ENCODE measurements around the gene GJC1.

Gene GJC1

DNA sequence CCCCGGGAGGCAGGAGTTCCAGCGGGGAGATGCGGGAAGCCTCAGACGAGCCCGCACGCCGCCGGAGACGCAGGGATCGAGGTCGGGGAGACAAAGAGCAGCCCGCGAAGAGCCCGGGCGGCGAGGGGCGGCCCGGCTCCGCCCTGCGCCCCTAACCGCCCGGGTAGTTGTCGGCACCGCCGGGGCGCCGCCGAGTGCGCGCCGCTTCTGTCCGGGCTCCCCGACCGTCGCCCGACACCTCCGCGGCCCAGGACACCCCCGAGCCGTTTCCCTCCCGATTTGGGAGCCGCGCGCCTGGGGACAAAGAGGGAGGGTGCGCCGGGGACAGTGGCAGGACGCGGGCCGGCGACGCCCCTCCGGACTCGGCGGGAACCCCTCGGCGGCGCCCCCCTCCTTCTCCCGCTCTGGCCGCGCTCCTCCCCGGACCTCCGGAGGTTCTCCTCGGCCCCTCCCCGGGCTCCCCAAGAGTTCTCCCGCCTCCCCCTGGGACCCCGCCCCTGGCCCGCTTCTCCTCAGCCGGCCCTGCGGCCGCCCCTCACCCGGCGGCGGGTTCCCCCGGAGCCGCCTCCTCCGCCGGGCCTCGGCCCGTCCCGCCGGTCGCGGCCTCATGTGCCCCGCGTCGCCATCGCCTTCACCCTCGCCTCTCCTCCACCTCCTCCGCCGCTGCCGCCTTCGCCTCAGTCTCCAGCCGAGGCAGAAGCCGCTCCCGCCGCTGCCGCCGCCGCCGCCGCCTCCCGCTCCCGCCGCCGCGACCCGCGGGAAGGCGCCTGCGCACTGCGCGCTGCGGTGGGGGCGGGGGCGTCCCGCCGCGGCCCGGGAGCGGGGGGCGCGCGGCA, at the start of gene GJC1:
Gene GJC1, minus strand, starts transcription at position 765 of the 836 bp plus-strand sequence. CDS start 24,470 bp downstream, outside the sequence.
- DNase-seq, result peak; percentile 28 to 30

DNA sequence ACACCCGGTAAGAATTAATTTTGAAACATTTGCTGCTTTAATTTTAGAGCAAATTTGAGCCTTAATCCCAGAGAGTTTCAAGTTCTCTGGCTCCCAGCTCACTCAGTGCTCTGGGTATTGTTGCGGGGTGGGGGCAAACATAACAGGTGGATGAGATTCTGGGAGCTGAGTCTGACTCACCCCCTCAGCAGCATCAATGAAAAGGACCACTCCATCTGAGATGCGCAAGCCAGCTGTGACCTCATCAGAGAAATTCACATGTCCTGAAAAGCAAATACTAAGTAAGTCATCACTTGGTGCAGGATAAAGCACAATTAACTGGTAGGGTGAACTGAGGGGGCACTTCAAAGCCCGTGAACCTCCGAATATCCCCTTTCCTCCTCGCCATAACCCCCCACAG, 49.3 kb upstream of the GJC1 start:
- no peak for DNase-seq

DNA sequence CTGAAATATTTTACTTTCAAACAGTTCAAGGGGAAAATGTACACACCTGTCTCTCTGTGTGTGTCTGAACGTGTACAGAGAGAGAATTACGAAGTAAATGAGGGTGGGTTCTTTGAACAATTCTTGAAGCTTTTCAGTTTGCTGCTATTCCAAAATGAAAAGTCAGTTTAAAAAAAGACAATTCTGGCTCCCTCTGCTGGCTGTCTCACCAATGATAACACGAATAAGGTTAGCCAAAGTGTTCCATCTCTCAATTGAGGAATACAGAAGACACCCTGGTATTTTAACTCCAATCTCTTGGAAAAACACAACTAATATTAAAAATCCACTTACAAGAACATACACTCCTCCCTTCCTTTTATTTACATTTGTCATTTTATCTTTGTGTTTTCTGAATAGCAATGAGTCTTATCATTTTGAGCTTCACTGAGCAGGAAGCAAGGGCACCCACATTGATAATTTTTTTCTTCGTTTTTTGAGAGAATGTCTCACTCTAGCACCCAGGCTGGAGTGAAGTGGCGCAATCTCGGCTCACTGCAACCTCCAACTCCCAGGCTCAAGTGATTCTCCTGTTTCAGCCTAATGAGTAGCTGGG, 48.6 kb upstream of the GJC1 start:
- peak in 1 of 2 experiments; percentile 17 for DNase-seq

DNA sequence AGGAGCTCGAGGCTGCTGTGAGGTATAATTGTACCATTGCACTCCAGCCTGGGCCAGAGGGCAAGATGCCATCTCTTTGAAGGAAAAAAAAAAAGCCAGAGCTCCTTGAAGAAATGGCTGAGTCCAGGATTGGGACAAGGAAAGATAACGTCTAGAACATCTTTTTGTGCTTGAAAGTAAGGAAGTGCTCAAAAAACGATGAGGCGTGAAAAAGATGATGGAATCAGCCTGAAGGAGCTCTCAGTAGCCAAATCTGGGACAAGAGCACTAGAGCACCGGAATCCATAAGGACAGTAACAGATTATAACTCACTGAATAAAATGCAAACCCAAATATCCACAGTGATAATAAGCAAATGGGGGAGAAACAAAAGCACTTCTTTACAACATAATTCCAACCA, 47.0 kb upstream of the GJC1 start:
- no peak for DNase-seq

DNA sequence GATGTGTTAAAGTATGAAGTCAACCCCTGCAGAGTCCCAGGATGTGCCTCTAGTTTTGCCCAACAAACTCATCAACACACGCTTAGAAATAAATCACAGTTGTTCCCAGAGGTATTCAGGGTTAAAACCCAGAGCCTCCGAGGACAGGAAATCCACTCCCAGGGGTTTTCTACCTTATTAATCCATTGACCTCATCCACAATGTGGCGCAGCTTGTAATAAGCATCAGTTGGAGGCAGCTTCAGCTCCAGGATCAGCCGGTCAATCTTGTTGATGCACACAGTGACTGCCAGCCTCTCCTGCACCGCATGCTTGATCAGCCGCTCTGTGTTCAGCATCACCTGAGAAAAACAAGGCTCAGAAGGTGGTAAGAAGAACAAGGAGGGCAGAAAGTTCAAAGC, 45.7 kb upstream of the GJC1 start:
- no peak for DNase-seq

DNA sequence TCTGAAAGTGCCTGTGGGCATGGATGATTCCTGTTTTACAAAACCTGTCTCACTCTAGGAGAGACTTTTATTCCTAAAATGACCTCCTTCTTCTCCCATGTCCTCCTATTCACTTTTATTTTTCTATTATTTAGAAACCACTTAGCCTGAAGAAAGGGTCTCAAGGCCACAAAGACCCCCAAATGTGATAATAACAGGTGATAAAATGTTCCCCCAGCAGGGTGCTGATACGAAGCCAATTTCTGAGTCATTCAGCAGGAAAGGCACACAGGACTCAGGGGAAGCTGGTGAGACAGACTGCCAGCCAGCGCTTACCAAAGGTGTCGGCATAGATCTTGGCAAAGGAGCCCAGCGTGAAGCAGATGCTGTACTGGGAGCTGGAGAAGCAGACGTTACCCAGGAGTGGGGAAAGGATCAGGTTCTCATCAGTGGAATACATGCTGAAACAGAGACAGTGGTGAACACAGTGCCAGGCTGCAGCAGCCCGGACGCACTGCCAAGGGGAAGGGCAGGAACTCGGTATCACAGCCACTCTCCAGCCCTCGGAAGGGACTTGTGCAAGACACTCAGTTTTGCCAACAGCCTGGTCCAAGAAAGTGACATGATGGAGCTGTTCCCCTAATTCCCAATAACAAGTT, 42.2 kb upstream of the GJC1 start:
- DNase-seq, result no peak

DNA sequence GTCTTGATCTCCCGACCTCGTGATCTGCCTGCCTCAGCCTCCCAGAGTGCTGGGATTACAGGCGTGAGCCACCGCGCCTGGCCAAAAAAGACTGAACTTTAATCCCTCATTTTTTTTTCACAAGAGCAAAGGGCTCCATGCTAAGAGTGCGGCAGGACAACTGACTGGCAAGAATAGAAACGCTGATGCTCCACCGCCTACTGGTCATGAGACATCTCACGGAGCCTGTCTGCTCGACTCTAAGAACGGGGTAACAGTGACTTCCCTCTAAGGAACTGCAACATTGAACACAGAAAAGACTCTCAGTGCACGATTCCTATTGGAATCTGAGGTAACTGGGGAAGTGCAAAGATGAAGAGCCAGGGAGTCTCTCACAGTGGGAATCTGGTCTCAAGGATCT, 41.5 kb upstream of the GJC1 start:
- no peak for DNase-seq

DNA sequence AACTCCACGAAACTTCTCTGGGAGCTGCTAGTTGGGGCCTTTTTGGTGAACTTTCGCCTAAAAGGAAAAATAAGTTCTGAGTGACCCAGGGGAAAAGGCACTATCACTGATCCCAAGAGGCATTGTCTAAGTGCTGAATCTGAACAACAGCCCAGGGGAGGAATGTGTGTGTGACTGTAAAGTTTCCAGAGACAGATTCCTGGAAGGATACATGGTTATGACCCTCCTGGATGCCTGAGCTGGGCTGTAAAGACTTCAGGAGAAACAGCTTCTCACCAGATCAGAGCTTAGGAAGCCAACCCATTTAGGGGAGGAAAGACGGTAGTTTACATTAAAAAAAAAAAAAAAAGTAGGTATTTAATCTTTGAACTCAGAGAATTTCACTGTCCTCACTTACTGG, 37.8 kb upstream of the GJC1 start:
- no peak for DNase-seq

DNA sequence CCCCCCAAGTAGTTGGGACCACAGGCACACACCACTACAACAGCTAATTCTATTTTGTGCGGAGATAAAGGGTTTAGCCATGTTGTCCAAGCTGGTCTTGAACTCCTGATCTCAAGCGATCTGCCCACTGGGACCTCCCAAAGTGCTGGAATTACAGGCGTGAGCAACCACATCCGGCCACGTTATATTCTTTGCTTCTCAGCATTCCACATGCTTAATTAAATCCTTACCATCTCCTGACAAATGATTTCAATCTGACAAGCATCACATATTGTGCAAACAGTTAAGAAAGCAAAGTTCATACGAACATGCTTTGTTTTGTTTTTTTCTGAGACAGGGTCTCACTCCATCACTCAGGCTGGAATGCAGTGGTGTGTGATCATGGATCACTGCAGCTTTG, 35.8 kb upstream of the GJC1 start:
- DNase-seq, result no peak

DNA sequence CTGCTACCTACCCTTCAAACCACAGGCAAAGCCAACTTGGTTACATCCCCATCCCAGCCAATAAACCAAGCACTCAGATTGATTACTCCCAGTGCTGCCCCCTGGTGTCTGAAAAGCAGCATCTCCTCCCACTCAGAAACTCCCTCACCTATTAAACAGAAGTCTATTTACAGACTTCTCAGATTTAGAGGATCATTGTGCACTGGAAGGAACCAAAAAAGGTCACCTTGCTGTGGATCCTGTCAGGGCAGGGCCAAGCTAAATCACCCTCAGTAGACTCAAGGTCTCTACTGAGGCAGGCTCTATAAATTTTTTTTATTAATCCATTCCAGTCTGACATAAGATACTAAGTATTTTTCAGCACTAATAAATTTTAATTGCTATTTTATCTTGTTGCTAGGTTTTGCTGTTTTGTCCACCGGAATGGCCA, 35.2 kb upstream of the GJC1 start:
- peak; percentile 59 to 72 for DNase-seq

DNA sequence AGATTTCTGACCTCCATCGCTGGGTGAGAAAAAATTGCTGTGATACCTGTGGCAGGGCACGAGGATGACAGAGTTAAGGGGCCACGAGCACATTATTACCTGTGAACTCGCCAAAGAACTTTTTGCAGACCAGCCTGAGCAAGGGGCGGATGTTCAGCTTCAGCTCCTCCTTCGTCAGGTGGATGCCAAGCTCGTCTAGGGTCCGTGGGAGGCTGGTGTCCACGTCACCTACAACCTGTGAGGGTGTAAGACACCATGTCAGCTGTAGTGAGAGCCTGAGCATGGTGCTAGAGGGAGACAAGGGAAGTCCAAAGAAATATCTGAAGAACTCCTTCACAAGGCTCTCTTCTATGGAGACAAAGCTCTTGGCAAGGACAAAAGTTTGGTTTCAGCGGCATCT, 34.7 kb upstream of the GJC1 start:
- no peak for DNase-seq

DNA sequence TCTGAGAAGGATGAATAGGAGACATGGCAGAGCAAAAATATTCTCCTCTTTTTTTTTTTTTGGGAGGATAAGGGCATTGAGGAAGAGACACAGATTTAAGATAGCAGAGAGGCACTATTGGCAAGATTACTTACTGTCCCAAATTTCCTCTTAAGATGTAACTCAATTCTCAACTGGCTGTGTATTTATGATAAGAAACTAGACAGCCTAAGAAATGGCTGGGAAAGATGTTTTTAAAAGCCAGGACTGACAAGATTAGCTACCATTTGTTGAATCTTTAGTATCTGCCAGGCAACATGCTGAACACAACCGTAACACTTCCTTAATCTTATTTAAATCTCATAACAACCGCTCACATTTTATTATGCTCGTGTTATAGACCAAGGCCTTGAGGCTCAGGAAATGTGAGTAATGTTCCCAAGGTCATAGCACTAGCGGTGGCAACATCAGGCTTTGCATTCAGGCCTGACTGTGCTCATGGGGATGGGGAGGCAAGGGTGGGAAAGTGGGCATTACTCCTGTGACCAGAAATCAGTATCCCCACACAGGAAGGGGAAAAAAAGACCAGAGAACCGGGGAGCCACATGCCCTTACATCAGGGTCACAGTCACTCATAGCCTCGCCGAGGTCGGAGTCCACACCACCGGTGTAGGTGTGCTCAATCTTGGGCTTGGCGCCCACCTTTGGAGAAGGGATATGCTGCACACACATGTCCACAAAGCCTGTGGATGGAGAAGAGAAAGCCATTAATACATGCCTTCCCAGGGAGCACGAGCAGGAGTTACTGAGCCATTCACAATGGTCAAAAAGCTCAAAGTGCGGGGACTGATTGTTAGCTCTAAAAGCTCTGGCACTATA, 33.2 kb upstream of the GJC1 start:
- no peak for DNase-seq

DNA sequence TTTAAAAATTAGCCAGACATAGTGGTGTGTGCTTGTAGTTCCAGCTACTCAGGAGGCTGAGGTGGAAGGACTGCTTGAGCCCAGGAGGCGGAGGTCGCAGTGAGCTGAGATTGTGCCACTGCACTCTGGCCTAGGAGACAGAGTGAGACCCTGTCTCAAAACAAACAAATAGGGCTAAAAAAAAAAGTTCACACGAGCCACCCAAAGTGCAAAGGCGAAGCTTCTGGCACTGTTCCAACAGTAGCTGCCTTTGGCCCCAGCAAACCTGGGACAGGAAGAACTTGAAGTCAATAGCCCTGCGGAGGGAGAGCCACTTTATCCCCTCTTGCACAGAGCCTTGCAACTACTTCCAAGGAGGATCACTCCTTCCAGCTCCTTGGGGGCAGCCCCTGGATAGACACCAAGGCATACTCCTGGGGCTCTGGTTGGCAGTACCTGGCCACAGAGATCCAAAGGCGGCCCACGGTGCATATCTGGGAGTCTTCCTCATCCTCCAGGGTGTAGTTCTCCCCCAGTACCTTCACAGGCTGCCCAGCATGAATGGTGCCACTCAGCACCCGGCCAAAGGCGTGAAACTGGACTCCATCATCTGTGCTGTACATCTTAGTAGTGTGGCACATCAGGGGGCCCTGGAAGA, 32.3 kb upstream of the GJC1 start:
- no peak for DNase-seq

DNA sequence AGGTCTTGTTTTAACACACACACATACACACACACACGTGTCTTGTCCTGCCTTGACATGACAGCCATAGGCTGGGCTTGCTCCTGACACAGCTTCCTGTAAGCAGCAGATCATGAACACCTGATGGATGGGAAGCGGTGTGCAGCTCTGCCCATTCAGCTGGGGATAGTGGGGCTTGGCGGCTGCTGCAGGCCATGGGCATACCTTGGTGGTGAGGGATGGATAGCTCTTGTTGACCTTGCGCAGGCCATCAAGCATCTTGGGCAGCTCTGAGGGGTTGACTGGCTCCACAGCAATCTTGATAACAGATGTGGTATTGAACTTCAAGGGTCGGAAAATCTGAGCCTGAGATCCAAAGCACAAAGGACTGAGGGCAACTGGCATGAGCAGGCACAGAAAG, 29.6 kb upstream of the GJC1 start:
- no peak for DNase-seq

DNA sequence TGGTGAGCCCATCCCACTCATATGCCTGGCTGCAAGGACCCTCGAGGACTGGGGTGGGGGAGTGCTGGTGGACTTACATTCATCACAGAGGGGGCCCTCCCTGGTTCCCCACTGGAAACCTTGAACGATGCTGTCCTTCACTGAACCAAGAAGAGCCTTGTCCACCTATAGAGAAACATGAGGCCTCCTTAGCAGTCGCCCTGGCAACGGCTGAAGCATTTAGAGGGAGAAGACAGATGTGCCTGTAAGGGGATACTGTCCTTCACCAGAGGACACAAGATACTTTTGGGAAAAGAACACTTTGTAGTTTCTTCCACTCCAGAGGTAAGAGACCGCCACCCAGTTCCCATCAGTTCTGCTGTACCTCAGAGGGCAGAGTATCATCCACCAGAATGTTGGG, 24.1 kb upstream of the GJC1 start:
- DNase-seq, result no peak

DNA sequence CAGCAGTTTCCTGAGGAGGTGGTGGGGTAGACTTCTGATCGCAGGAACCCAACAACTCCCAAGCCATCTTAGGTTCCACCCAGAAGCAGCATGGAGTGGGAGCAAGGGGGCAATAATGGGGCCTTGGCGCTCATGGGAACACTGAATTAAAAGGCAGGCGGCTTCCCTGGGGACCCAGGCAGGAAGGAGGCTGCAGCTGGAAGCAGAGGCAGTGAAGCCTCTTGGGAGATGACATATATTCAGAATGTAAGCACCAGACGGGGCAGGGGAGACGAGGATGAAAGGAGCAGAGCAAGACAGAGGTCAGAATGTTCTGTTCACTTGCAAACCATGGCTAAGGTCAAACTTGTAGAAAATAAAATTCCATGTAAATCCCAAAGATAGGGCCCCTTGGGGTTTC, 20.5 kb upstream of the GJC1 start:
- no peak for DNase-seq

DNA sequence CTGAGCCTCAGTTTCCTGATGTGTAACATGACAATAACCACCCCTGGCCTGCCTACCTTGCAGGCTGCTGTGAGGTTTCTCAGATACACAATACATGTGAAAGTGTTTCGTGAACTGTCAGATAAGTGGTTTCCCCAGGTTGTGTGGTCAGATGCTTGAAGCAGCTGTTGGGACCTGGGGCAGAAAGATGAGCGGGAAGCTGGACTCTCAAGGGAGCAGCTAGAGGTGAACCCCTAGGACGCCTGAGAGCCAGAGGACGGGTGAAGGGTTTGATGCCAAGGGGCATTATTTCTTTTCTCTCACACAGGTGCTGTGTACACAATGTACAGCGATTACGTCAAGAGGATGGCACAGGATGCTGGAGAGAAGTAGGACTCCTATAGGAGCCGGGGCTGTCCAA, 19.9 kb upstream of the GJC1 start:
- DNase-seq, result no peak

DNA sequence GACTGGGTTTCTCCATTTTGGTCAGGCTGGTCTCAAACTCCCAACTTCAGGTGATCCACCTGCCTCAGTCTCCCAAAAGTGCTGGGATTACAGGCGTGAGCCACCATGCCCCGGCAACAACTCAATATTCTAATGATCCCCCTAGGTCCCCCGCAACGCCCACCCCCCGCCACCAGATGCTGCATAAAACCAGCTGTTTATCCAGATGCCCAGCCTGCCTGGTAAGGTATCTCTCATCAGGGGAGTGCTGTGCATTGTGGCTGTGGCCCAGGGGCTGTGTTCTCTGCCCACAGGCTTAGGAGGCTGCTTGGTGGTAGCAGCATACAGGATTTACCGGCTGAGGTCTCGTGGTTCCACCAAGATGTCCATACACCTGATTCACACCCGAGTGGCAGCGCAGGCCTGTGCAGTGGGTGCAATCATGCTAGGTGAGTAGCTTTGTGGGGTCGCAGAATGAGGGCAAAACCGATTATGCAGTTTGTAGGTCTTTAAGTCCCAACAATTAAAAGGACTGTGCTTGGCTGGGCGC, 18.9 kb upstream of the GJC1 start:
- DNase-seq, result no peak

DNA sequence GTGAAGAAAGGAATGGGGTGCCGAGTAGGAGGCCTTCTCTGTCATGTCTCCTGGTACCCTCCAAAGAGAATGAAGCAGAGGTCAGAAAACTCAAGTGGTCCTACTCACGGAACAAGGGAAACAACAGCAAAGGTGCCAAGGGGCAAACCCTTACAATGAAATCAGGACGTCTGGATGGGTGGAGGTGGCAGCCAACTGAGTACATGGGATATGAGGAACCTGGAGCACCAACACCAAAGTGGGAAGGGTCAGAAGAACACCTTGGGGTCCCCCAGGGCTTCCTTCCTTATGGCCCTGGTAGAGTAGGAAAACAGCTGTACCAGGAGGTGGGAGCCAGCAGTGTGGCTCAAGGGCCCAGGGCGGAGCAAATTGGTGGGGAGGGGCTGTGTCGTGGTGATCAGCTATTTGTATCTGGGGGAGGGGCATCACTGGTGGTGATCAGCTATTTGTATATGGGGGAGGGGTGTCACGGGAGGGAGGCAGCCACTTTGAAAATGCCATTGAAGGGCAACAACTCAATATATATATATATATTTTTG, 18.2 kb upstream of the GJC1 start:
- DNase-seq, result no peak

DNA sequence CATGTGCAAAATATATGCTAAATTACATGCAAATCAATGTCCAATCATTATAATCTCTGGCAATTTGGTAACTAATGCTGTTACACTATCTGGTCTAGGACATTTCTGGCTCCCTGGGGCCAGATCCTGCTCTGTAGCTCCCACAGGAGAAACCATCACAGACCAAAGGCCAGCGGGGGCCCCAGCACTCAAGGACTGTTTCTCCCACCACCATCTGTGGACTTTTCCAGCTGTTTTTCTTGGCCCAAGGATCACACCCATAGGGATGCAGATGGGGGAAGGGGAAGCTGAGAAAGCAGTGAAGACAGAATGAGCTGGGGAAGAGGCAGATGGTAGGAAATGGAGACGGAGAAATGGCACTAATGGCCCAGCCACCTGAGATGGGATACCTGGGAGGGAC, 17.5 kb upstream of the GJC1 start, which contains the start of gene HIGD1B:
Gene HIGD1B, plus strand, starts transcription at position 298 of the 400 bp plus-strand sequence. CDS start 270 bp downstream, outside the sequence.
- DNase-seq, result no peak

DNA sequence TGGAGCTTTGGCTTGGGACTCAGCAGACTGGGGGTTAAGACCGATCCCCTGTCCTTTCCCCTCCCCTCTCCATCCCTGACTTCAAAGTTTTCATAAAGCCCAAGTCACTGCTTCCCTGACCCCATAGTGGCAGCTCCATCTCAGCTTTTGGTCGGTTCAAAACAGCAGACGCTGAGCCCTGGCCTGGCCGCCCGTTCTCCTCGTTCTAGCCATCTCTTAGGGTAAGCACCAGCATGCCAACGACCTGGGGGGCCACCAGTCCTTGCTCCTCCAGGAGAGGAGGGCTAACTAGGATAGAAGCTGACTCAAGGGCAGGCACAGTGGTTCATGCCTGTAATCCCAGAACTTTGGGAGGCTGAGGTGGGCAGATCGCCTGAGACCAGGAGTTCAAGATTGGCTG, 16.1 kb upstream of the GJC1 start:
- DNase-seq, result no peak

DNA sequence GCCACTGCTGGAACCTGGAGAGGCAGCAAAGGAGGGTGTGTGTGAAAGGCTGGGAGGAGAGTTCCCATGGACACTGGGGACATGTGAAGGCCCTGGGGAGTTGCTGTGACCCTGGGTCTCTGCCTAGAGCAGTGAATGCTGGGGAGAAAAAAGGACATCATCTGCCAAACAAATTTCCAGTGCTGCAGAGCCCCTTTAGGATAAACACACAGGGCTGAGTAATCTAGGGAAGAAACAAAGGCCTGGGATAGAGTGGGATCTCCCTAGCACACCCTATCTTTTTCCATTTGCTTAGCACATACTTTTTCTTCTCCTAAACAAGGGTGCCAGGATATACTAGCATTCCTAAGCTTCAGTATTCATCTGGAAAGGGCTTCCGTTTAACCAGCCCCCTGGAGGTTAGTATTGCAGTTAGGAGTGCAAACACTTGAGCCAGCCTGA, 14.3 kb upstream of the GJC1 start:
- DNase-seq, result no peak
